ENCODE data around the gene DAND5.

GRCh38 chr19:12937093-12937926 is 32.1 kb upstream of the DAND5 start:
- TF ChIP-seq CTCF (IDR thresholded peaks at IDR 0.05 in 8 of 11, conservative IDR thresholded peaks at IDR 0.05 in 3 of 11) (no peak), POLR2A (IDR thresholded peaks at IDR 0.05) (no peak), POLR2AphosphoS5 (IDR thresholded peaks at IDR 0.05) (no peak)

All from spleen (tissue), 7 donors.